ENCODE measurements around the gene MAP2K1. TPM values are rescaled to one million over a fixed set of nuclear protein-coding genes. Genes with fewer than 3 reads are reported as not detected.
A peak's percentile ranks its signal among the peaks of the same experiment; 100 is the strongest.
"Not testable (repeated sequence)": the region's sequence is repeated elsewhere in the genome, so short reads cannot be mapped to it uniquely, and the experiment has no call there.

The MAP2K1 gene
- total RNA-seq, 2 donors from 2014 or later = 83.3 to 98.1 TPM

- H3K36me3 Mint-ChIP-seq (ENCODE audit: insufficient read depth in 2 of 2) = peaks cover 14 to 46% of the 10 kb centered on the region in 2 donors
- DNase-seq (no peak), ATAC-seq (replicated peaks in 1 of 2) (peak; percentile 34 to 37)
- peaks cover 62% of the 10 kb centered on the region for H3K4me1 Mint-ChIP-seq (ENCODE audit: low read depth)
- H3K27ac Mint-ChIP-seq = peak overlapping the region; percentile 97
- H3K4me3 Mint-ChIP-seq = peak overlapping the region; percentile 93 to 95
- H3K9me3 Mint-ChIP-seq = no peaks in the 10 kb centered on the region
- no peaks in the 10 kb centered on the region for H3K27me3 Mint-ChIP-seq (ENCODE audit: low read depth)
These were observed 110.3 kb downstream of the MAP2K1 start for GRCh38 chr15:66496951-66497501.

DNA sequence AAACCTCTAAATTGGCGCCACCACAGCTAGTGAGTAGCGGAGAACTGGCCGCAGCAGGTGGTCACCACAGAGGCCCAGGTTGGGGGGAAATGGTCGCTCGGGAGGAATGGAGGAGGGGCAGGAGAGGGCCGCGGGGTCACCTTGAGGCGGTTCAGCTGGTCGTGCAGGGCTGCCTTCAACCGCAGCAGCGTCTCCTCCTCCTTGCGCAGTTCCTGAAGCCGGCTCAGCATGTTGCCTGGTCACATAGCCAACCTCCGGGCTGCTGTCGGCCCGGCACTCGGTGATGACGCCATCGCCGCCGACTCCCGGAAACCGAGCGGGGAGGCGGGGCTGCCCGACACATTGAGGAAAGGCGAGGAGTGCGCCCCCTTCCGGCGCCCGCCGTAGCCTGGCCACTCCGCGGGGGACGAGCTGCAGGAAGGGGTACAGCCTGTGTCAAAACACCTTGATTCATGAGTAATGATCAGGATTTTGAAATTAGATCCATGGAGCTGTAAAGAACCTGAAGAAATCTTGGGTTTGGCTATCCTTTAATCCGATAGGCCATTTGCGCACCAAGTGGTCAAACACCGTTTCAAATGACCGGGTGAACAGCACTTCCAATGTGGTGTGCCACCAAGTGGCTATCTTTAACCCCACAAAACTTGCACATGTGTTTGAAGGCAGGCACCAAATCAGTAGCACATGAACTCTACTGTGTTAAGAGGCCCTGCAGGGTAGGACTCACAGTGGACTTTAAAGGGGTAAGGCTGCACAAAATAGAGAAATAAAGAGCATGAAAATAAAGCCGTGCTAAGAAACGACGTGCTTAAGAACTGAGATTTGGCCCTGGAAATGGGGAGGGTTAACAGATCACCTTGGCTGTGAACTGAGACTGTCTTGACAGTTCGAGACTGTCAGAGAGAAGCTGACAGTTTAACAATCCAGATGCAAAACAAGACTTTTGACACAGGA lies 111.1 kb downstream of the MAP2K1 start, which contains the start of gene SNAPC5:
TSS of gene SNAPC5 (minus strand) at position 261 of the 954 bp plus-strand sequence. CDS start at position 230, 31 bp downstream.
- H3K36me3 Mint-ChIP-seq (ENCODE audit: insufficient read depth in 2 of 2) = peaks cover 15 to 53% of the 10 kb centered on the region in 2 donors
- H3K27me3 Mint-ChIP-seq (ENCODE audit: low read depth) = no peaks in the 10 kb centered on the region
- peak; percentile 98 to 99 for DNase-seq
- H3K9me3 Mint-ChIP-seq = no peaks in the 10 kb centered on the region
- H3K27ac Mint-ChIP-seq = peak within 1 kb of the TSS; percentile 97
- peaks cover 70% of the 10 kb centered on the region for H3K4me1 Mint-ChIP-seq (ENCODE audit: low read depth)
- peak; percentile 86 to 93 for ATAC-seq (replicated peaks in 1 of 2)
- peak within 1 kb of the TSS; percentile 93 to 95 for H3K4me3 Mint-ChIP-seq

GRCh38 chr15:66498501-66499386 lies 112.0 kb downstream of the MAP2K1 start:
- H3K9me3 Mint-ChIP-seq = no peaks in the 10 kb centered on the region
- H3K27me3 Mint-ChIP-seq (ENCODE audit: low read depth) = no peaks in the 10 kb centered on the region
- peaks cover 19 to 55% of the 10 kb centered on the region in 2 donors for H3K36me3 Mint-ChIP-seq (ENCODE audit: insufficient read depth in 2 of 2)
- H3K4me3 Mint-ChIP-seq = peak overlapping the region in 1 of 2 donors; percentile 93
- no peak for DNase-seq
- no peak for ATAC-seq (replicated peaks in 1 of 2)
- H3K4me1 Mint-ChIP-seq (ENCODE audit: low read depth) = peaks cover 77% of the 10 kb centered on the region
- H3K27ac Mint-ChIP-seq = peak overlapping the region; percentile 97

DNA sequence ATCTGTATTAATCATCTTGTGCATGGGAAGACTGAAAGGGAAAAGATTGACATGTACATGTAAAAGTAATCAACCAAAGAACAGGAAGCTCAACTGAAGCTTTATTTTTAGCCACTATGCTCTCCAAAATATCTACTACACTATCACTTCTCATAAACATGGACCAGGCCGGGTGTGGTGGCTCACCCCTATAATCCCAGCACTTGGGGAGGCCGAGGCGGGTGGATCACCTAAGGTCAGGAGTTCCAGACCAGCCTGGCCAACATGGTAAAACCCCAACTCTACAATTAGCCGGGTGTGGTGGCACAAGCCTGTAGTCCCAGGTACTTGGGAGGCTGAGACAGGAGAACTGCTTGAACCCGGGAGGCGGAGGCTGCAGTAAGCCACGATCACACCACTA lies 113.6 kb downstream of the MAP2K1 start:
- peak overlapping the region in 1 of 2 donors; percentile 7 for H3K4me3 Mint-ChIP-seq
- DNase-seq = not testable (repeated sequence)
- peaks cover 68% of the 10 kb centered on the region for H3K4me1 Mint-ChIP-seq (ENCODE audit: low read depth)

GRCh38 chr15:66502491-66502890 lies 115.8 kb downstream of the MAP2K1 start:
- Mint-ChIP-seq H3K4me1 (ENCODE audit: low read depth) (peaks cover 73% of the 10 kb centered on the region), H3K27ac (peak overlapping the region; percentile 100), H3K9me3 (no peaks in the 10 kb centered on the region), H3K36me3 (ENCODE audit: insufficient read depth in 2 of 2) (peaks cover 26 to 54% of the 10 kb centered on the region in 2 donors), H3K27me3 (ENCODE audit: low read depth) (no peaks in the 10 kb centered on the region), H3K4me3 (peak overlapping the region; percentile 88 to 98)
- no peak for DNase-seq
- no peak for ATAC-seq (replicated peaks in 1 of 2)

More for the DNA sequence above, 113.6 kb downstream of the MAP2K1 start:
- H3K27me3 Mint-ChIP-seq (ENCODE audit: low read depth); H3K9me3 Mint-ChIP-seq; ATAC-seq (replicated peaks in 1 of 2): not testable (repeated sequence)
- Mint-ChIP-seq H3K36me3 (ENCODE audit: insufficient read depth in 2 of 2) (peaks cover 26 to 59% of the 10 kb centered on the region in 2 donors), H3K27ac (peak overlapping the region; percentile 62)

DNA sequence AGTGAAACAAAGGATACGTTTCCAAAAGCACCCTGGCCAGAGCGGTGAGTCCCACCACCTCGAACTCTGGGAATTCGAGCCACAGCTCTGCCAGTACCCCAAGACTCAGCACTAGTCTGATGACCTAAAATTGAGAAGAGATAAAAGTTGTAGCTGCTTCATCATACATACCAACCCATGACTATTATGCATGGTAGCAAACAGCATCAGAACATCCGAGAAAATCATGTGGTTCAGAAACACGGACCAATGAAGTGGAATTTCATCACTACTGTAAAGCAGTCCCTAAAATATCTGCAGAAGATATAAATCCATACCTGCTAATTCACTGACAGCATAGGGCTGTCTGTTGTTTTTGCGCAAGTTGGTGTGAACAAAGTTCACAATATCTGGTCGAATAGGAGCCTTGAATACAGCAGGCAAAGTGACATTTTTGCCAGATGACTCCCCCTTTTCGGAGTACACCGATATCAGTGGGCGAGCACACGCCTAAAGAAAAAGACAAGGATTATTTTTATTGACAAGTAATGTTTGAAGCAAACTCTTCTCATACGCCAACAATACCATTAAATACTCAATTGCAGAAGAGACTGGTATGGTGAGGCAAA lies 116.4 kb downstream of the MAP2K1 start:
- not testable (repeated sequence) for H3K9me3 Mint-ChIP-seq; H3K27me3 Mint-ChIP-seq (ENCODE audit: low read depth); ATAC-seq (replicated peaks in 1 of 2); DNase-seq
- H3K4me1 Mint-ChIP-seq (ENCODE audit: low read depth) = peaks cover 75% of the 10 kb centered on the region
- H3K4me3 Mint-ChIP-seq = peak overlapping the region; percentile 88 to 98
- H3K36me3 Mint-ChIP-seq (ENCODE audit: insufficient read depth in 2 of 2) = peaks cover 23 to 50% of the 10 kb centered on the region in 2 donors
- peak overlapping the region; percentile 100 for H3K27ac Mint-ChIP-seq

- no peak for ATAC-seq (replicated peaks in 1 of 2)
These were observed 117.3 kb downstream of the MAP2K1 start for GRCh38 chr15:66503780-66504562.

GRCh38 chr15:66504563-66505429 lies 118.1 kb downstream of the MAP2K1 start, which contains the start of the genes RPL4 and ZWILCH:
Gene RPL4, minus strand, starts transcription at chr15:66504855. Its CDS starts 65 bp downstream, at chr15:66504790.
Gene ZWILCH, plus strand, starts transcription at chr15:66505326. Its CDS starts 13 bp downstream, at chr15:66505339.
- Mint-ChIP-seq H3K9me3 (no peaks in the 10 kb centered on the region), H3K27ac (peak within 1 kb of the TSS; percentile 100), H3K4me1 (ENCODE audit: low read depth) (peaks cover 66% of the 10 kb centered on the region), H3K4me3 (peak within 1 kb of the TSS; percentile 88 to 98), H3K27me3 (ENCODE audit: low read depth) (no peaks in the 10 kb centered on the region), H3K36me3 (ENCODE audit: insufficient read depth in 2 of 2) (peaks cover 21 to 48% of the 10 kb centered on the region in 2 donors)
- DNase-seq (peak; percentile 85 to 87), ATAC-seq (replicated peaks in 1 of 2) (peak; percentile 90 to 92)

More at GRCh38 chr15:66503780-66504562, 117.3 kb downstream of the MAP2K1 start:
- Mint-ChIP-seq H3K27ac (peak overlapping the region; percentile 100), H3K4me3 (peak overlapping the region; percentile 88 to 98), H3K27me3 (ENCODE audit: low read depth) (no peaks in the 10 kb centered on the region), H3K4me1 (ENCODE audit: low read depth) (peaks cover 75% of the 10 kb centered on the region), H3K9me3 (no peaks in the 10 kb centered on the region), H3K36me3 (ENCODE audit: insufficient read depth in 2 of 2) (peaks cover 23 to 50% of the 10 kb centered on the region in 2 donors)
- no peak for DNase-seq

GRCh38 chr15:66505430-66505811 lies 118.7 kb downstream of the MAP2K1 start:
- Mint-ChIP-seq H3K36me3 (ENCODE audit: insufficient read depth in 2 of 2) (peaks cover 16 to 43% of the 10 kb centered on the region in 2 donors), H3K4me1 (ENCODE audit: low read depth) (peaks cover 60% of the 10 kb centered on the region)

DNA sequence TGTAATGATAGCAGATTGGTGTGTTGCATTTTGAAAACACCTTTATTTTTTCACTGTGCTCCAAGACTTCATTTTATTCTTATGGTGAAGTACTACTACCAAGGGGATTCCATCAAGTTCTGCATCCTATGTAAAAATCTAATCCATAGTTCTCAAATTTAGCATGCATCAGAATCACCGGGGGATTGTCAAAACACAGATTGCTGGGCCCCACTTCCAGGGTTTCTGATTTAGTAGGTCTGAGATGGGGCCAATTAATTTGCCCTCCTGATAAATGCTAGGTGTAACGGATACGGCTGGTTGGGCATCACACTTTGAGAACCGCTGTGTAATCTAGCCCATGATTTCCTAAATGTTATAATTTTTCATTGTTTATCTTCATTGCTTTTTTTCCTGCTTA lies 119.1 kb downstream of the MAP2K1 start:
- peaks cover 56% of the 10 kb centered on the region for H3K4me1 Mint-ChIP-seq (ENCODE audit: low read depth)
- peaks cover 16 to 40% of the 10 kb centered on the region in 2 donors for H3K36me3 Mint-ChIP-seq (ENCODE audit: insufficient read depth in 2 of 2)
- no peak for ATAC-seq (replicated peaks in 1 of 2)
- H3K27me3 Mint-ChIP-seq (ENCODE audit: low read depth) = no peaks in the 10 kb centered on the region
- H3K27ac Mint-ChIP-seq = peak overlapping the region; percentile 100
- no peak for DNase-seq
- peak overlapping the region; percentile 88 to 98 for H3K4me3 Mint-ChIP-seq
- no peaks in the 10 kb centered on the region for H3K9me3 Mint-ChIP-seq

More at GRCh38 chr15:66505430-66505811, 118.7 kb downstream of the MAP2K1 start:
- Mint-ChIP-seq H3K27me3 (ENCODE audit: low read depth) (no peaks in the 10 kb centered on the region), H3K4me3 (peak overlapping the region; percentile 88 to 98), H3K27ac (peak overlapping the region; percentile 100), H3K9me3 (no peaks in the 10 kb centered on the region)
- DNase-seq = no peak
- peak; percentile 13 to 14 for ATAC-seq (replicated peaks in 1 of 2)
